ENCODE data around the gene SUGCT.
"Not testable (repeated sequence)": the region's sequence is repeated elsewhere in the genome, so short reads cannot be mapped to it uniquely, and the experiment has no call there.

The SUGCT gene

GRCh38 chr7:40569326-40569725 is 434.5 kb downstream of the SUGCT start:
- DNase-seq (ENCODE audit: low read depth, low spot score), result no peak

GRCh38 chr7:40570223-40570622 is 435.4 kb downstream of the SUGCT start:
- no peak for DNase-seq (ENCODE audit: low read depth, low spot score)

- no peak for DNase-seq (ENCODE audit: low read depth, low spot score)
Observed at GRCh38 chr7:40571796-40572195, 437.0 kb downstream of the SUGCT start.

DNA sequence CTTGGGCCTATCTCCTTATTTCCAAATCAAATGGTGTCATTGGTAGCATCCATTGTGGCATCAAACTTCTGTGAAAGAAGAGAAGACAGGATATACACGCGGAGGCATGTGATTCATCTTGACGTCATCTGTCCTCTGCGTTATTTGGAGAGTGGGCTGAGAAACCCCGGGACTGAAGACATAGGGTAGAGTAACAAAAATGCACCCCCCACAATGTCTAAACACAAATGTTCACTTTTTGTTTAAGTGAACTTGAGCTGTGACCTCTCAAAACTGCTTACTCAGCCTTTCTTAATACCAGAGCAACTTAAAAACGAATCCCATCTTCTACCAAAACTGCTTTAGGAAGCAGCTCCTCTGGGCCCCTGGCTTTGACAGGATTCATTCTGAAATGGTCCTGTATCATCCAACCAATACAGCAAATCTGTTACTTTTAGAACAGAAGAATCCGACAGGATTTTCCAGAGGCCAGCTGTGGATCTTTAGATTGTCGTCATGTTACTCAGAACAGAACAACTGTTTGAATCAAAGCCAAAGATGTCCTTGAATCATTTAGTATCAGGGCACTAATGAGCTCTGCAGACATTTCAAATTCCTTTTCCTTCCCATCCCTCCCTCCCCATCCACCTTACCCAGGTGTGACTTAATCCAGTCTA is 438.1 kb downstream of the SUGCT start:
- no peak for DNase-seq (ENCODE audit: low read depth, low spot score)

DNA sequence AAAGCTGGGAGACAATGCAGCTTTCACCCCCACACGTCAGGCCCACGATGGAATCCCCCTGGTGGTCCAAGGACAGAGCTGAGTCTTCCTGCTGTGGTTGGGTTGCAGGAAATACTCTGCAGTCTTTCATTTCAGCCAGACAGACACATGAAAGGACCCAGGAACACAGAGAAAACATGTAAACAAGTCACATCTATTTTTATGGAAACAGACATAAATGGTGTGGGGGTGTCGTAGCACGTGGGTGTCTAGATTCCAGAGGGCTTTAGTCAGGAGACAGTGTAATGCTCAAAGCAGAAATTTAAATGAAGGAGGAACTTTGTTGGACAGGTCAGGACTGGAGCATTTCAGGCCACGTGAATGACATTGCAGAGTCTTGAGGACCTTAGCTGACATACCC is 444.6 kb downstream of the SUGCT start:
- DNase-seq (ENCODE audit: low read depth, low spot score), result no peak

DNA sequence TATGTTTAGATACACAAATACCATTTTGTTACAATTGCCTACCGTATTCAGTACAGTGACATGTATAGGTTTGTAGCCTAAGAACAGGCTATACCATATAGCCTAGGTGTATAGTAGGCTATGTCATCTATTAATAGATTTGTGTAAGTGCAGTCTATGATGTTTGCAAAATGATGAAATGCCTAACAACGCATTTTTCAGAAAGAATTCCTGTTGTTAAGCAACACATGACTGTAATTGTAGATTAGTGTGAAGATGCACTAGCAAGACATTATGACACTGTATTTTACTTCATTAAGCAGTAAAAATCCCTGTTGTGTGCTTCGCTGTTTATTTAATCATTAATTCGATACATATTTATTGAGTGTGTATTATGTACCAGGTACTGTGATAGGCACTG is 446.0 kb downstream of the SUGCT start:
- no peak for DNase-seq (ENCODE audit: low read depth, low spot score)

GRCh38 chr7:40582539-40582938 is 447.7 kb downstream of the SUGCT start:
- no peak for DNase-seq (ENCODE audit: low read depth, low spot score)

- DNase-seq (ENCODE audit: low read depth, low spot score), result no peak
Observed at GRCh38 chr7:40583667-40584444, 449.1 kb downstream of the SUGCT start.

DNA sequence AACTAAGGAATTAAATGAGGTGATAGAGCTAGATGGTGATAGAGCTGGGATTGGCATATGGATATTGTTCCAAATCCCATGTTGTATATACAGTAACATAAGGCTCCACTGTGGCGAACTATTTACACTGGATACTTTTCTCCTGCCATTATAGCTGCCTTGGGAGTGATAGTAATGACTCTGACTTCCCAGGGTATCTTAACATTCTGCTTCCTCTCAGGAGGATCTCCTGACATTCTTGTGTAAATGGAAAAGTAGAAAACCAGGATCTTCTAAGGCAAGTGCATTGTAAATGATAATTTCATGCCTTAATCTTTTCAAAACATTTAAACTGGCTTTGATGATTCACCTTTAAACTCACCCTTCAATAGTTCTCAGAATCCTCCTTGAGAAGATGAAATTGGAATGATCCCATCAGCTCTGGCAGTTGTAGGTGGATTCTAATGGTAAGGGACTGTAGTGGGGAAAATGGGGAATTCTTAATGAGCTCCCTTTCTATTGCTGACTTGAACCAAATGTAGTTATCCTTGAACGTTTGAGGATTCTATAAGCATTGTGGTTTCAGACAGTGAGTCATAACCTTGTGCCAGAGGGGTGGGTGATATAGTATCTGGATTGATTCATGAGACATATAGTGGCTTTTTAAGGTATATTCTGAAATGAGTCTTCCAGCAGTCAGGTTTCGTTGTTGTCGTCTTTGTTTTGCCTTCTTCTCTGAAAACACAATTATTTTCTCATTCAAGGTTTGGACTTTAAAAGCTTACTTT is 450.0 kb downstream of the SUGCT start:
- no peak for DNase-seq (ENCODE audit: low read depth, low spot score)

GRCh38 chr7:40586197-40586596 is 451.4 kb downstream of the SUGCT start:
- DNase-seq (ENCODE audit: low read depth, low spot score), result no peak

DNA sequence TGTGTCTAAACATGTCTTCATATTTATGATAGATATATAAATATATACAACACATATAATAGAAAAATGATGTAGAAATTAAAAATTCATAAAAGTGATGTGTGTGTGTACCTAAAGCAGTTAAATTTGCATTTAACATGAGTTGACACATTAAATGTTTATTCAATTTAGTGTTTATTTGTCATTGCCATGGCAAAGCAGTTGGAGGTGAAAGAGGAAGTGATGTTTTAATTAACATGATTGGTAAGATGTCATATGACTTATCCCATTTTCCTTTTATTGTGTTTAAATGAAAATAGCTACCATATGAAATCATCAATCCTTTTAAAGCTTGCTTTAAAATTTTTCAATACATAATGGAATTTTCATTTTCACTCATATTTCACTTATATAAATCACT is 452.6 kb downstream of the SUGCT start:
- no peak for DNase-seq (ENCODE audit: low read depth, low spot score)

DNA sequence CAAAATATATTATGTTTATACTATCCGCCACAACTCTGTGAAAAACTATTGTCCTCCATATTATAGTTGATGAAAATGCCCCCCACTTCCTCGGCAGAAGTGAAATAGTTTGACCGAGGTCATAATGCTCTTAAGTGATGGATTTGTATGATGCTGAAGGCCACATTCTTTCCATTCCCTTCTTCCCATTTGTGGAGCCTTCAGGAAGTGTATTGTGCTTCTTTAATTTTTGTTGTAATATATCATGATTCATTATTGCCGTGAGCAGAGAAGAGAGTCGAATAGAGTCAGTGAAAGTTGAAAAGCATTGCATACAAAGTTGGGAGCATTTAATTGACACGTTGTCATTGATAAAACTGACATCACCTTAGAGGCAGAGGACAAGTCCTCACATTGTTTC is 460.3 kb downstream of the SUGCT start:
- DNase-seq (ENCODE audit: low read depth, low spot score), result no peak

- no peak for DNase-seq (ENCODE audit: low read depth, low spot score)
Observed at GRCh38 chr7:40595832-40596231, 461.0 kb downstream of the SUGCT start.

GRCh38 chr7:40597517-40597916 is 462.7 kb downstream of the SUGCT start:
- DNase-seq (ENCODE audit: low read depth, low spot score), result no peak

GRCh38 chr7:40598915-40599314 is 464.1 kb downstream of the SUGCT start:
- no peak for DNase-seq (ENCODE audit: low read depth, low spot score)

GRCh38 chr7:40599836-40600235 is 465.0 kb downstream of the SUGCT start:
- no peak for DNase-seq (ENCODE audit: low read depth, low spot score)

GRCh38 chr7:40602351-40602750 is 467.5 kb downstream of the SUGCT start:
- DNase-seq (ENCODE audit: low read depth, low spot score), result not testable (repeated sequence)

DNA sequence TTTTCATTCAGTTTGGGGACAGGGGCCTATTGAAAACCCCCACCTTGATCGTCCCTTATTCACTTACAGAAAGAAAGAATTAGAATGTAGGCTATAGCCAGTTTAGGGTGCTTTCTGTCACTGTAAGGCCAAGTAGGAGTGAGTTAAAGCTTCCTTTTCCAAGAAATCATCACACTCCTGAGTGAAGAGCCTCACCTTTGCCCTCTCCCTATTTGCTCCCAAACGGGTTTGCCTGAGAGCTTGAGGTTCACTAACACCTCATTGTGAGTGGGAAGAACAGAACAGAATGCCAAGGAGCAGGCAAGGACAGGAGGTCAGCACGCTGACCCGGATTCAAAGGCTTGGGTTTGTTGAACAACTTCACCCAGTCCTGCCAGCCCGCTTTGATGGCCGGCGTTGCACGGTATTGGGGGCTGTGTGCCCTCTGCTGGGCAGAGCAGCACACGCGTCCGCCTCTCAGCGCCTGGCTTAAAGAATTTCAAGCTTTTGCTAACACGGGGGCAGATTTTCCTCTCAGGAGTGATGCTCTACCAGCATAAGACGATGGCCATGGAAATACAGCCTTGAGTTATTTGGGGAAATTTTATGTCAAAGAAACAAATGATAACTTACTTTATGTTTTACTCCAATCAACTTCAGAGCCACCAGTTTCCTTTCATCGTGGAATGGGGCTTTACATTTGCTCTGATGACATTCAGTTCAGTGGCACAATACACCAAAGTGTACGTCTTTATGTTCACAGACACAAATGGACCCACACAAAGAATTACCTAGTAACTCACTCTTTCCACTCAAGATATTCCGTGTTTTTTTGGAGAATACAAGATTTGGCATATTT is 470.0 kb downstream of the SUGCT start:
- DNase-seq (ENCODE audit: low read depth, low spot score), result no peak

DNA sequence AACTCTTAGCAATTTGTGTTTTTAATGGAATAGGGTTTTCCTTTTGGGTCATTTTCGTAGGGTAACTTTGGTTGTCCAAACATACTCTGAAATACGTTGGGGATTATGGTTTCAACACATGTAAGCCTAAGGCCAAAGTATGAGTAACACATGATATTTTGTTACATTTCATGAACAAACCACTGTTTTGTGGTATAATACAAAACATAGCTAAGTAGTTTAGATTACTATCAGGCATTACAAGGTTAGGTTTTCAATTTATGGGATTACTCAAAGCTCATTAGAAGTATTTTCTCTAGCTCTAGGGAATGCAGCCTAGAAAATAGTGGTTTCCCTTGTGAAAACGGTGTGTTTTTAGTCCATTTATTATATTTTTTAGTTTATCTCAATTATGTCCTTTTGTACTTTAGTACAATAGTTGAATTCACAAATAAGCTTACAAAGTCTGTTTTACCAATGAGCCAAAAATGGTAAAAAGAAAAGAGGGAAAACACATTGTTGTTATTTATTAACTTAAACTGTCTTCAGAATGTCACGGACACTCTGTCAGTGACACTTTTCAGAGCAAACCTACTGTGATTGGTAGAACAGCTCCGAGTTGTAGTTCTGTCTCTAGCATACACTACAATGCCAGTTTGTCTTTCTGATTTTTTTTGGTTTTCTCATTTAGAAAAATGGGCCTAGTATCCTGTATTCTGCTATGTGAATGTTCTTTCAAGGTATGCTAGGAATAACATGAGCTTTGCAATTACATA is 473.7 kb downstream of the SUGCT start:
- DNase-seq (ENCODE audit: low read depth, low spot score), result no peak

DNA sequence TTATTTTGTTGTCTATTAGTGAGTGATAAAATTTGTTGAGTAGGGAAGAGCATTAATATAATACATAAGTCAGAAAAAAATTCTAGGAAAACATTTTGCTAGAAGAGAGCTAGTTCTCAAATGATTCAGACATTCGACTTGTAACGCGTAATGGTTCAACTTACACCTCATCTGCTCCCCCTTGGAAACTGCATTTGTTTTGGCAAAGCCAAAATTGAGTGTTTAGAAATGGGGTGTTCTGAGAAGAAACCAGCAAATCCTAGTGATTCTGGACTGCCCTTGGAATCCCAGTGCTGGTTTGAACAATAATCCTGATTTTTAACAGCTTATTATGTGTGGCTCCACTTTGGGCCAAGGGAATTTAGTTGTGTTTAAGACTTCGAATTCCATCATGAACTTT is 475.7 kb downstream of the SUGCT start:
- DNase-seq (ENCODE audit: low read depth, low spot score), result no peak
